DMS153 treated with DMSO at 0.1 percent for 48 hours (cell line): Measurements from ENCODE around the gene MNAT1.

Experiments
- DNase-seq: peaks from one replicate; lab custom pipeline; 2025; ENCODE audit not compliant: unreplicated experiment; lab: John Stamatoyannopoulos, UW

The MNAT1 gene

DNA sequence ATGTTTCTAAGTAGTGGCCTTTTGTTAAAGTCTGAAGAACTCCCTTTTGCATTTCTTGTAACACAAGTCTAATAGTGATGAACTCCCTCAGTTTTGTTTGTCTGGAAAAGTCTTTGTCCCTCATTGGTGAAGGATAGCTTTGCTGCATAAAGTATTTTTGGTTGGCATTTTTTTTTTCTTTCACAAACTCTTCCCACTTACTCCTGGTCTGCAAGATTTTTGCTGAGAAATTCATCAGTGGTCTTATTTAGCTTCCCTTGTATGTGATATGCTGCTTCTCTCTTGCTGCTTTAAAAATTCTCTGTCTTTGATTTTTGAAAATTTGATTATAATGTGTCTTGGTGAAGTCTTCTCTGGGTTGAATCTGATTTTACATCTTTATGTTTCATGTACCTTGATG lies 223.6 kb downstream of the MNAT1 start:
- DNase-seq, result no peak

DNA sequence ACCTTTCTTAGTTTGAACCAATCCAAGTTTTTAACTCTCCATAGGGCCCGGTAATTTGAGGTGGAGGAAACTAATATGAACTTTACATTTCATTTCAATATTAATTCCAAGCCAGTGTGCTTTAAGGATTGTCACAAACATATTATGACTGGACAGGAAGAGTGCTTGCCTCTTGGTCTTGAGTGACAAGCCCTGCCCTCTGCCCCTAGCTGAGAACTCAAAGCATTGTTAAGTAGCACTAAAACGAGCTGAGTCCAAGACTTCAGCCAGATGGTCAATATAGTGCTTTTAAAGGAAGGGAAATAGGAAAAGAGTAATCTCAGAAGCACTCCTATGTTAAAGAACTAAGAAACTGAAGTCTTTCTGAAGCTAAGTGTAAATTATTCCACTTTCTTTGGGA lies 229.2 kb downstream of the MNAT1 start:
- no peak for DNase-seq

DNA sequence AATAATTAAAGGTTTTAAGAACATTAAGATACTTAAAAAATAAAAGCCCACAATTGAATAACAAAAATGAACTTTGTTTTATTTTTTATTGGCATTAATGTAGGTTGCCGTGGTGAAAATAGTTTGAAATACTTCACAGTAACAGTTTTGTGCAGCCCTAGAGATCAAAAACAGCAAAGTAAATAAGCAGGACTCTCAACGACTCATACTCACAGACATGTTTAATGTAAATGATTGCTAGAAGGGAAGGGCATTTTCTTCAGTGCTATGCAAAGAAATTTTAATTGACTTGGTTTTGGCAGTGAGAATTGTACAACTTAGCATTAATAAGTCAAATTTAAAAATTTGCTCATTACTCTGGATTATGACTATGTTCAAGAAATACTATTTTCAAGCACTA lies 230.3 kb downstream of the MNAT1 start:
- DNase-seq, result no peak

DNA sequence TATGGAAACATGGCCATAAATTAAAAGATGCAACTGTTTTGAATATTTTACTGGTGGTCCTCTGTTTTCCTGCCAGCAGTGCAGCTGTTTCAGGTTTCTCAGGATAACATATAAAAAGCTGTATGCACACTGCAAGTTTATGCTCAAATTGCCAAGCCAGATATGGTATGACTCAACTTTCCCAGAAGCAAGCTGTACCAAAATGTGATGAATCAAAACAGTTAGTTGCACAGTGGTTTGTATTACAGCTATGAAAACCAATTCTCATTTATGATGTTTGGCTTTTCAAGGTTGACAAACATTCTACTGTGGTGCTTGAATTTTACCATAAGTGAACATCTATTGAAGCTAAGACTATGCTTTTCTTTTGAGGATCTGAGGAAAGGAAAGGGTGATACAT lies 230.8 kb downstream of the MNAT1 start:
- no peak for DNase-seq

DNA sequence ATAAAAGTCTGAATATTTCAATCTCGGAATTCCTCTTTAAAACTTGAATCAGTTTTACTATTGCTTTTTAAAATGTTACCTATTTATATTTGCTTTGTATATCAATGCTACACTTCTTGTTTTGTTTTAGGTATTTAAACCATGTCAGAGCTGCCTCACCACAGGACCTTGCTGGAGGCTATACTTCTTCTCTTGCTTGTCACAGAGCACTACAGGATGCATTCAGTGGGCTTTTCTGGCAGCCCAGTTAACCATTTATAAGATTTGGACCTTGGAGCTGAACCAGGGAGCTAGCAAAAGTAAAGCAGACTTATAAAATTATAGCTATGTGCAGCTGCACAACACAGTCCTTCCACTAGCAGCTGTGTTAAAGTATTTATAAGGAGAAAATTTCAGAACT lies 233.5 kb downstream of the MNAT1 start:
- DNase-seq, result no peak

DNA sequence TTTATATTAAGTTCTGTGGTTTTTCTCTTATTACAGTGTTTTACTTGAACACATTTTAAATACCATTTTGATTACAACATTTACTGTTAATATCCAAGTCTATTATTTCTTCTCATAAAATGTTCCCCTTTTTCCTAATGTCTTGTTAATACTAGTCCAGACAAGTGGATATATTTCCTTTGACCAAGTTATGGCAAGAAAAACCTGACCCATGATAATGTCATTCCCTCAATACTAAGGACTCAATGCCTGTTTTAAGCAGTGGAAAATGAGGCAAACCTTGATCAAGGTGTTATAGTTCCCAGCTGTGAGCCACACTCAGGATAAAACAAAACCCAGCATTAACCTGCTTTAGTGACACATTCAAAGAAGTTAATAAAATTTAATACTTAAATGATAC lies 234.1 kb downstream of the MNAT1 start:
- DNase-seq, result no peak

DNA sequence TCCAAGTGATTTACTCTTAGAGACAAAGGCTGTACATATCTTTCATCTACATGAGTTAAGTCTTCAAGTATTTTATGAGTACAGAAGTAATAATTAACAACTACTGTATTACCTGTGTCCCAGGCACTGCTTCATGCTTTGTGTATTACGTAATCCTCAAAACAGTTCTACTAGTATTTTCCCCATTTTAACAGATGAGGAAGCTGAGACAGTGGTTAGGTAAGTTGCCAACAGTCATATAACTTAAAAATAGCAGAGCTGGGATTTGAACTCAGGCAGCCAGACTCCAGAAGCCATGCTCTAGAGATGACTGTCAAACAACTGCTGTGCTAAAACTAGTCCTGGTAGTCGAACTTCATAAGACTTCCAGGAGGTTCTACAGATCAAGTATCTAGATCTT lies 235.6 kb downstream of the MNAT1 start:
- no peak for DNase-seq

DNA sequence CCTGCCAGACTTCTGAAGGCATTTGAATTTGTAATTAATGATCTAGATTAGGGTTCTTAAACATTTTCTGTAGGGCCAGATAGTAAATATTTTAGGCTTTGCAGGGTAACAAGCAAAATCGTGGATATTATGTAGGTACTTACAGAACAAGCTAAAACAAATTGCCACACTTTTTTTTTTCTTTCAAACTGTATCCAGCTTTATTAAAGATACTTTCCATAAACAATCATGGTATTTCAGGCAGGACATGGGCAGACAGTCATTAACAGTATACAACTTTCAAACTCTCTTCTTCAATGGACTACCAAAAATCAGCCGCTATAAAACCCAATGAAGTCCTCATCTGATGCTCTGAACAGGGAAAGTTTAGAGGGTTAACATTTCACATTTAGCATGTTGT lies 236.7 kb downstream of the MNAT1 start:
- no peak for DNase-seq

DNA sequence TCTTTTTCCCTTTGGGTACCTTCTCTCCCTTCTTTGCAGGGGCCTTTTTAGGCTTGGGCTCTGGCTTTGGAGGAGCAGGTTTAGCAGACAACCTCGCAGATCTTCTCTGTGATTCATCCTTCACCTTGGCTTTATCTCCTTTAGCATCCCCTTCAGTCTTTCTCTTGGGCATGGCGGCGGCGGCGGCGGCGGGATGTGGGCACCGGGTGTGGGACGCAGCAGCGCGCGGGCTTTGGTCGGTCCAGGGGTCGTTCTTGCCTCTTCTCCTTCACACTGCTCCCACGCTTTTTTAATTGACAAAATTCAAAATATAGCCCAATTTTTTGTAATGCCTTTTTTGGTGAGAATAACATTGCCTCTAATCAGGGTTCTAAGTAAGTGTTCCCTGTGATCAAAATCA lies 237.7 kb downstream of the MNAT1 start:
- no peak for DNase-seq

DNA sequence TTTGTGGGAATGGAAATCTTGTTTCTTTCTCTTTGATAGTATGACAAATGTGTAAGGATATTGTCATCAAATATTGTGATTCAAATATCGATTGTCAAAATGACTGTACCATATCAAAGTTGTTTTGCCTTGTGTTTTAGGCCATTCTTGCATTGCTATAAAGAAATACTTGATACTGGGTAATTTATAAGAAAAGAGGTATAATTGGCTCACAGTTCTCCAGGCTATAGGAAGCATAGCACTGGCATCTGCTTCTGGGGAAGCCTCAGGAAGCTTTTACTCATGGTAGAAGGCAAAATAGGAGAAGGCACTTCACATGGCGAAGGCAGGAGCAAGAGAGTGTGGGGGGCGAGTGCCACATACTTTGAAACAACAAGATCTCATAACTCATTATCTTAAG lies 238.5 kb downstream of the MNAT1 start:
- no peak for DNase-seq

DNA sequence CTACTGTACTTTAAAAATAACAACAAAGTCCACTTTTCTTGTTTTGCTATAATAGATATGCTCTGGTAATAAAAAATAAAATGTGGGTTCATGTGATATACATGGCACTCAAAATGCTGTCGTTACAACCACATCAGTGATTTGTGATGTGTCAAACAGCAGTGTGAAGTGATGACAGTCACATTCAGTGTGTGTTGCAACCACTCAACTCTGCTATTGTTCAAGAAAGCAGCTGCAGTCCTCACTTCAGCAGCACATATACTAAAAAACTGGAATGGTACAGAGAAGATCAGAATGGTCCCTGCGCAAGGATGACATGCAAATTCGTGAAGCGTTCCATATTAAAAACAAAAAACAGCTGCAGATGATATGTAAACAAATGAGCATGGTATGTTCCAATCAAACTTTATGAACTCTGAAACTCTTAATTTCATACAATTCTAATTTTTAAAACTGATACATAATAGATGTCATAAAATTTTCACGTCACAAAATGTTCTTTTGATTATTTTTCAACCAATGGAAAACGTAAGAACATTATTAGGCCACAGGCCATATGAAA lies 239.6 kb downstream of the MNAT1 start:
- DNase-seq, result no peak

DNA sequence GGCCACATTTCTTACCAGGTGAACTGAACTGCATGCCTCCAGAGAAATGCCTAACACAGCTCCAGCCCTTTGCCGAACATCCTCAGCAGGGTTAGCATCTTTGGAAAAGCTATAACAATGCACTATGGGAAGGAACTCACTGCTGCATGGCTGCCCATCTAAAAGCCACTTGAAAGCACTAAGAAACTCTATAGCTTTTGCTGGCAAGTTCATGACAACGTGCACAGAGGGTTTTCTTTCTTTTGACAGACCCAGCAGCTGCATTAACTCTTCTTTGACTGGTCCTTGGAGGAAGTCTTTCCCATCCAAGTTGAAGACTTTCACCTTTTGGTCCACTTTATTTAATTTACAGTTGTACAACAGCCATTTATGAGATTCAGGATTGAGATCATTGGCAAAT lies 241.0 kb downstream of the MNAT1 start:
- DNase-seq, result no peak

DNA sequence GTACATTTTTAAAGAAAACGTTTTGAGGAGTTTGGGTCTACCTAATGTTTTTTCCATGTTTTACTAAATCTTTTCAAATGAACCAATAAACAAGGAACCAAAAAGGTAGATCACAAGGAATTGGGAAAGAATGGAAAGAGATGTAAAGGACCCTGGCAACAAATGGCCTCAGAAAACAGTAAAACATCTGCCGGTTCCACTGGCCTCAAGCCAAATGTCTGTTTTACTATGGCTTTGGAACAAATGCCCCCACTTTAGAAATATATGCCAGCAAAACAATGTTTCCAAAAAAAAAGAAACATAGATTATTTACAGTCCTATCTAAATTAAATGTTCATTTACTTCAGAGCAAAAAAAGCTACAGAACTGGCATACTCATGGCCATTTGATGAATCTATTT lies 243.3 kb downstream of the MNAT1 start:
- DNase-seq, result no peak

DNA sequence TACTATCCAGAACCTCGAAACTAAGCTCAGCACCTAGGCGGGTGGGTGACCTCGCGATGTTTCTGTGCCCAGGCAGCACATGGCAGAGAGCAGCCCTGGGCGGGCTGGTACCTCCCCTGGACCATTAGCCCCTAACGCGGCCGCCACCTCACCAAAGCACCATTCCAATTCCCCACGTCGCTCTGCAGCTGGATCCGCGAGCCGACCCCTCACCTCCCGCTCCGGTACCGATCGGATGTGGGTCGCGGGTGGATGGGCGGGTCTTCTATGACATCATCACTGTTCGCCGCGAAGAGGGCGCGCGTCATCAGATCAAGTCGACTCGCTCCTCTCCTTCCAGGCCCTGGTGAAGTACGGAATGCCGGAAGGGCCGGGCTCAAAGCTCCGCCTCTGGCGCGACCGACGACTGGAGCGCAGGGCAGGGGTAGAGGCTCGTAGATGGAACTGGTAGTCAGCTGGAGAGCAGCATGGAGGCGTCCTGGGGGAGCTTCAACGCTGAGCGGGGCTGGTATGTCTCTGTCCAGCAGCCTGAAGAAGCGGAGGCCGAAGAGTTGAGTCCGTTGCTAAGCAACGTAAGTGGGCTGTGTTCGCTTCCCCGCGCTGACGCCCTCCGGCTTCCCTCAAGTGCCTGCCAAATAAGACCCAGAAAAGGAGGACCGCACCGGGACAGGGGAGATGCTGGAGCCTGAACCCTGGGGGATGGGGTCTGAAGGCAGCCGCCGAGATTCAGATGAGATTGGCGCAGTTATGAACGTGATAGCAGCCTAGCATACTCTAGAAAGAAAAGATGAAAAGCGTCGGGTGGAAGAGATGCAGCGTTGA lies 246.5 kb downstream of the MNAT1 start, which contains the start of the genes SLC38A6 and TRMT5:
TSS of gene SLC38A6 (plus strand) at position 435 of the 822 bp plus-strand sequence. CDS start at position 468, 33 bp downstream.
TSS of gene TRMT5 (minus strand) at position 269 of the 822 bp plus-strand sequence. CDS start at position 163, 106 bp downstream.
- DNase-seq, result peak; percentile 80

DNA sequence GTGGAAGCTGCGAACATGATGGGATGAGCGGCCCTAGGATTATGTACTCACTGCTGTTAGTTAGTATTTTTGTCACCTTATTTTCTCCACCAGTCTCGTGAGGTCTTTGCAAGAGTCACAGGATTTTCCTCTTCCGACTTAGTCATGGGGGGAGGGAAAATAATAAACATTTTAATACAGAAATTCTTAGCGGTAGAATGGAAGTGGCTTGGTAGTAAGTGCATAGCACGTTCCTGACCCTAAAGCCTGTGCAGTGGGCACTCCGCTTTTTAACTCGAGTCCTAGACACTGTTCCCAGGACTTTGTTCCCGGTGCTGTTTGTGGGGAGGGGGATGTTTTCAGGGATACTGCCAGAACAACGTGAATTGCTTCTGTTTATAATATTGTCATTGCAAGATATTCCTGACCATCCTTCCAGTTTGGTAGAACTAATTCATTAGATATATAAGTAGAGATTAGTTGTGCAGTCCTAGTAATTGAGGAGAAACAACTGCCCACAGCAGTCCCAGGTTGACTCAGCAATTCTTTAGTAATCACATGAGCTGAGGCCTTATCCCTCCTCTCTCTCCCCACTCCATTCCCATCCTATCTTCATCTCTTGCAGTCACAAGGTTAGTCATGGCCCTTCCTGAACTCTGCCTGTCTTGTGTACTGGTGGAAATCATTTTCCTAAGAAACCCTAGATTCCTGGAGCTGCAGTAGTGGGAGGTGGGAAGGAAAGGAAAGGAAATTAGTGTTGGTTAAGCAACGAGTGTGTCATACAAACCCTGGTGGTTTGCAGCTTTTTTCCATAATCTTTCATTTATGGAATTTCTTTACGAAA lies 247.3 kb downstream of the MNAT1 start:
- DNase-seq, result no peak

DNA sequence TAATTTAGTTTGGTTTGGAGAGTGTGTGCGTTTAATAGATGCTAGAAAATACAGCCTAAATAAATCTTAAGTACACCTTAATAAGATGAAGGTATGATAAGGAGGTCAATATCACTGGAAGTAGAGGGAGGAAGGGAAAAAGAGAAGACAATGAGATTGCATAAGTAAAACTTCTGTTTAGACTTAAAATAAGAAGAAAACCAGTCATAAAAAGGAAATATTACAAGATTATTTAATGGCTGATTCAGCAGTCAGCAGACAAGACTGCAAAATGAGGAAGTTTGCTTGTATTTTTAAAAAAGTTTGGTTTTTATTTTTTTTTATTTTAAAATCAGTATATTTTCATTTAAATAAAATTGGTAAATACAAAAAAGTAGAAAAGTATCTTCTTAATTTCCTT lies 249.6 kb downstream of the MNAT1 start:
- no peak for DNase-seq

DNA sequence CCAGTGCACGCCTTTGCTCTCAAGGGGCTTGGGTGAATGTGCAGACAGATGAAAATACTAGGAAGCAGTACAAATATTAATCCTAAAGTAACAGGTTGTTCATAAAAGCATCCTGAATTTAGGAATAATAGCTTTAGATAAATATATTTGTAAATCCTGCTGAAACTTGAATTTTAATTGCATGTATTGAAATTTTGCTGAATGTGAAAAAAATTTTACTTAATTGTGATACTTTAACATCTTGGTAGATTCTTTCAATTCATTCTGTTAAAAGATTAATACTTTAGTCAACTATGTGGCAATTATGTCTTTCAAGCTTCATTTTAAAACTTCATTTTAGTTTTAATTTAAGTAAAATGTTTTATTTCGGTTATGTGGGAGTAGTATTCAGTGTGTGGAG lies 251.9 kb downstream of the MNAT1 start:
- no peak for DNase-seq

DNA sequence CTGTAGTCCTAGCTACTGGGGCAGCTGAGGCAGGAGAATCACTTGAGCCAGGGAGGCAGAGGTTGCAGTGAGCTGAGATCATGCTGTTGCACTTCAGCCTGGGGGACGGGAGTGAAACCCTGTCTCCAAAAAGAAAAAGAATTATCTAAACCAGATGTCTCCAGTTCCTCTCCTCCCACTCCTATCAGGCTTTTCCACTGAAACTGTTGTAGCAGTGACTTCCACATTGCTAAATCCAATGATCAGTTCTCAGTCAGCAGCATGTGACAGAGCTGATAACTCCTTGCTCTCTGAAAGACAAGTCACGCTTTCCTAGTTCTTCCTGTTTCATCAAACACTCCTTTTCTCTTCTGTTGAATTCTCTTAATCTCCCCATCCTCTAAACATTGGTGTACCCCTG lies 255.0 kb downstream of the MNAT1 start:
- DNase-seq, result no peak

DNA sequence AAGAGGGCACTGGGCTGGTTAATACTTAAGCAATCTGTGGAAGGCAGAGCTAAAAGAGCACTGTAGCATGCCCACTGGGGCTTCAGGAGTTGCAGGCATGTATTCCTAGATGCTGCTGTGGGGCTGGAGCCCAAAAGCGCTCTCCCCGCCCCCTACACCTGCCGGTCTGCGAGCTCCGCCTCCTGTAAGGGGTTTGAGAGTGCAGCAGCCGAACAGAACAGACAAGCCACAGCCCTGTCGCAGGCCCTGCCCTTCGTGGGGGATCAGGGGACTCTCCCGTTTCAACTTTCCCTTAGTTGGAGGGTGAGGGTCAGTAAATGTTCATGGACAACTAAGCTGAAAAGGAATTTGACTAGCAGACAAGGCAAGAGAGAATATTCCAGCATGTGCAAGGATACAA lies 264.1 kb downstream of the MNAT1 start:
- no peak for DNase-seq

DNA sequence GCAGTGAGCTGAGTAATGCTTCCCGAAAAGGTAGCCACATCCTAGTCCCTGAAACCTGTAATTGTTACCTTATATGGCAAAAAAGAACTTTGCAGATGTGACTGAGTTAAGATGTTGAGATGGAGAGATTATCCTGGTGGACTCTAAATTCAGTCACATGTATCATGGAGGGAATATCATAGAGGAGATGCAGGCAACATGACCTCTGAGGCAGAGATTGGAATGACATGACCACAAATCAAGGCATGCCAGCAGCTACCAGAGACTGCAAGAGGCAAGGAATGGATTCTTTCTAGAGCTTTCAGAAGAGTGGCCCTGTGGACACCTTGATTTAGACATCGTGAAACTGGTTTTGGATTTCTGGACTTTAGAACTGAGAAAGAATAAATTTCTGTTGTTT lies 265.0 kb downstream of the MNAT1 start:
- DNase-seq, result no peak

DNA sequence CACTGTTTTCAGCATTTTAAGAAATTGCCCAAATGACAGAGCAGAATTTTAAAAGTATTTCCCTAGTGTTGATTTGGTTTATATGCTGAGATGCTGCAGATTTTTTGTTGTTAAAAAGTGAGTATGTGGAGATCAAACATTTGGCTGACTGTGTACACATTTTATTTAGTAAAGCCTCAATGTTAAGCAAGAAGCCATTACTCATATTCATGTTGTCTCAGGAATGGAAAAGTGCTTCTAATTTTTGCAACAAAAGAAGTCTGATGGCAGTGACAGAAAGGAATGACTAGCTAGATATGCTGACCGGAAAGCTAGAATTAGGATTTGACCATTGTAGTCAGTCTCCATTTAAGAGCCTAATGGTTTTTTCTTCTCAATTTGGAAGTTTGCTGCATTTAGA lies 269.0 kb downstream of the MNAT1 start:
- no peak for DNase-seq

DNA sequence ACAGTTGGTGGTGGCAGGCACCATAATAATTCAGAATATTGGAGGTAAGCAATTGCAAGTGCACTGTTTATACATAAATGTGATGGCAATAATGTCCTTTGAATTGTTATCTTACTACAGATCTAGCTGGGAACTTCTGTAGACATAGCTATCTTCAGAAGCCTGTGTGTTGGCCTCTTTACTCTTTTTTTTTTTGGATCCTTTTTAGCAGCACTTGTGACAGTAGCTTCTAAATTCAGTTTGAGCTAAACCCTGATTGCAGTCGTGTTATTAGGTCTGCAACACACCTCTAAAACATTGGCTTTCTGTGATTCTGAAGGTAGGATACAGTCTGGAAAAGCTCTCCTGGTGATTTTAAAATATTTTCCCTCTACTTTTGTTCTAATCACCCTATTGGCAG lies 285.0 kb downstream of the MNAT1 start:
- DNase-seq, result no peak
